COR-L47 (cell line): ENCODE data around the gene ARHGAP6.

Experiments used
- DNase-seq: peaks from one replicate; lab custom pipeline; 2025; lab: John Stamatoyannopoulos, UW

The ARHGAP6 gene

DNA sequence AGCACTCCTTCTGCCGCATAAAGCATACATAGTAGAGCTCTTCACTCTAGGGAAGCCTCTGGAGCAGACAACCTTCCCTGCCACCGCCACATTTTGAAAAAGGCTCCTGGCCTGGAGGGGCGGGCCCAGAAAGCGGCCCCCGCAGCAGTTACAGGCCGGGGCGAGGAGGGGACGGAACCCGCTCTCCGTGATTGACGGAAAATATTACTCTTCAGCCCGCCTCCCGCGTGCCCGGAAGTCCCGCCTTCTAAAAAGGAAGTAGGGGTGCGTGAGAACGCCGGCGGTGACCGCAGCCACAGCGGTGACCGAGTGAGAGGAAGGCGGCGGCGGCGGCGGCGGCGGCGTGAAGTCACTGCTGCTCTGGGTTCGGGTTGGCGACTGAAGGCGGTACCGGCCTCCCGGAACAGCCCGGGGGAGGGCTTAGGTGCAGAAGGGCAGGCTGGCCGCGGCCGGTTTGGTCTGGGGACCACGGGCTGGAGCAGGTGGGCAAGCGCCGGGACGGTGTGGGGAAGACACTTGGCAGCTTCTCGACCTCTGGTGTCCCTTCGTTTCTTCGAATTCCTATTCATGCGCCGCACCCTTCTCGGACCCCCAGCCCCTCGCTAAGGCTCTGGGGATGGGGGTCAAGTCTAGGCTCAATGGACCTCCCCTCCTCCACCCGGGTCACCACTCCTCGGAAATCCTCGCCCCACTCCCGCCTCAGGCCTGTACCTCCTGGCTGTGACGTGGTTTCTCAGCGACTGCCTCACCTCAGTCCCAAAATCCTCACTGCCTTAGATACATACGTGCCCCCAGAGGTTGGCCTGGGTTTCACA, 554.5 kb downstream of the ARHGAP6 start, which contains the start of gene HCCS:
Gene HCCS, plus strand, starts transcription at position 296 of the 815 bp plus-strand sequence. CDS start 729 bp downstream, outside the sequence.
- peak; percentile 72 for DNase-seq

GRCh38 chrX:11109968-11110367, 555.8 kb downstream of the ARHGAP6 start:
- no peak for DNase-seq

- DNase-seq, result no peak
Observed at GRCh38 chrX:11108253-11108941, 557.3 kb downstream of the ARHGAP6 start.

DNA sequence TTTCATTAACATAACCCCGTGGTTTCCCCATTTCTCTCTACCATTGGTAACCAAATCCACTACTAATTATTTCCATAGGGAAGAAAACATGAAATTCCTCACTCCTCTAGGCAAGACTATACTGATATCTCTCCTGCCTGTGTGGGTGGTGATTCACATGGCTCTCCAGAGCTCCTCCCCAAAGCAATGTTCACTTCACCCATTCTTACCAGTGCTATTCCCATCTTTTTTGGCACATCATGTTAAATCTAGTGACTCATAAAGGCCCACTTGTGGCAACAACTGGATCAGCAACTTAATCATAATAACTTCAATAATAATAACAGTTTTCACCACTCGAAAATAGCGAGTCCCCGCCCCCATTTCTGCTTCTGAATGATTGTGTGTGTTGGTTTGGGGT, 560.6 kb downstream of the ARHGAP6 start:
- DNase-seq, result no peak

GRCh38 chrX:11103751-11104150, 562.0 kb downstream of the ARHGAP6 start:
- DNase-seq, result no peak

- DNase-seq, result no peak
Observed at GRCh38 chrX:11103006-11103405, 562.7 kb downstream of the ARHGAP6 start.

DNA sequence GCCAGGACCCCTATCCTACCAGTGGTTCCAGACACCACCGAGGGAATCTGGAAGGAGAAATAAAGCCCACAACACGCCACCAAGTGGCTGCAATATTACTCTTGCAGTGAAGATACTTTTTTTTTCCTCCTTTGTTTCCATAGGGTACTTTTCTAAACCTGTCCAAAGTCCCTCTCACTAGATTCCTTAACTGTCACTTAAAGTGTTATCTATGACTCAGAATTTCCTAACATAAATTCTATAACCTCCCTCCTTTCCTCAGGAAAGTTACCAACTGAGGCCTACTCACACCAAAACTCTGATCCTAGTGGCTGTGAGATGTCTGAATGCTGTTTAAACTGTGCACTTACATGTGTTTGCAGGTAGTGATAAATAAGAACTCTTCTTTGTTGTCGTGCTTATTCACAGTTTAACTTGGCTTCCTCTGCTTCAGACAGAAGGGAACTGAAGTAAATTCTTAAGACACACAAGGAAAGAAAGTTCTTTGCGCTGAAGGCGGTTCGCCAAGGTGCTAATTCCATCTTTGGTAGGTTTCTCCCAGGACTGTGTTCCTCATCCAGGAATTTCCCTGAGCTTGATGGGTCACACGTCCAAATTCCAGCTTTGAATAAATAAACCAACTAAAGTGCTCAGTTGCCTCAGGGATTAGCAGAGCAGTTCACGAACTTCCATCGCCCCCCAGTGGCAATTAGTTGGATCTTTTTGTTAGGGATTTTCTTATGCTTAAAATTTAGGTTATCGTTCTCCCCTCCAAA, 565.3 kb downstream of the ARHGAP6 start:
- DNase-seq, result peak; percentile 8

DNA sequence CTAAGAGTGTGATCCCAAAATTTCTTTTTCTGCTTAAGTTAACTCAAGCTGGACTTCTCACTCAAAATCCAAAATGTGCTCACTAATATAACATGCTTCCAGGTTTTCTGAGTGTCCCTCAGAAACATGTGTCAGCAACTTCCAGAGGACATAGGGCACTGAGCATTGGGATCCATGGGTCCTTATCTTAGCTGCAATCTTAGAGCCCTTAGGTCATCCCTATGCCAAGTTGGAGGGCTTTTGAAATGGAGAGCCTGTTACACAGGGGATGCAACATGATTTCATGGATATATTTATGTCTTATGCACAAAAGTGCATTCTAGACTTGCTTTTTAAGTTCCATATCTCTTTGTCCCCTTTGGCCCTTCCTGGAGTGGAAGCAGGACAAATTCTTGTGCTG, 566.3 kb downstream of the ARHGAP6 start:
- DNase-seq, result no peak

GRCh38 chrX:11097933-11098332, 567.8 kb downstream of the ARHGAP6 start:
- DNase-seq, result no peak

DNA sequence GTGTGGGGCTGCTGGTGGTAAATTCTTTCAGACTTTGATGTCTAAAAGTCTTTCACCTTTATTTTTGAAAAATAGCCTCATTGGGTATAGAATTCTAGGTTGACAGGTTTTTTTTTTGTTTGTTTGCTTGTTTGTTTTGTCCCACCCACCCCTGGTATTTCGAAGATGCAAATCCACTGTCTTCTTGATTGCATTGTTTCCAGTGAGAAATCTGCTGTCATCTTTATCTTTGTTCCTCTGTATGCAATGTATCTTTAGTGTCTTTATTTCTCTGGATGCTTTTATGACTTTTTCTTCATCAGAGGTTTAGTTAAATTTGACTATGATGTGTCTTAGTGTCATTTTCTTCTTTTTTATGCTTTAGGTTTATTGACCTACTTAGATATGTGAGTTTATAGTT, 575.9 kb downstream of the ARHGAP6 start:
- DNase-seq, result no peak
